SK-N-SH treated with all-trans-retinoic acid at 6 μM for 48 hours (cell line): ENCODE data around the gene INO80C.

Source experiments
- ATAC-seq: fragments of 200-7000 bp; cut with Tn5 transposase; 3 replicates; pipeline ENCODE4 v1.9.1; 2020; ENCODE audit warnings: mild to moderate bottlenecking, moderate library complexity
- ARNTL ChIP-seq: fragments of 450-650 bp; formaldehyde crosslinking; IDR thresholded peaks from 2 replicates; pipeline ENCODE4 v1.5.0; 2020; ENCODE audit warnings: low read depth, mild to moderate bottlenecking, moderate library complexity, borderline replicate concordance
- BACH2 ChIP-seq: fragments of 250-450 bp; sonication (Bioruptor Pico); IDR thresholded peaks from 2 replicates; pipeline ENCODE4 v1.9.0; 2021; ENCODE audit warnings: mild to moderate bottlenecking, borderline replicate concordance
- CSDC2 ChIP-seq: fragments of 250-450 bp; sonication (Bioruptor Pico); IDR thresholded peaks from 2 replicates; pipeline ENCODE4 v1.5.0; 2020; ENCODE audit warnings: mild to moderate bottlenecking, moderate library complexity
- ESRRG ChIP-seq: fragments of 250-450 bp; sonication (Bioruptor Pico); IDR thresholded peaks from 2 replicates; pipeline ENCODE4 v1.6.1; 2021; ENCODE audit warnings: mild to moderate bottlenecking
- GLIS3 ChIP-seq: fragments of 250-450 bp; sonication (Bioruptor Pico); IDR thresholded peaks from 2 replicates; pipeline ENCODE4 v1.5.0; 2020; ENCODE audit warnings: mild to moderate bottlenecking, moderate library complexity
- ISL1 ChIP-seq: fragments of 250-450 bp; sonication (Bioruptor Pico); IDR thresholded peaks from 2 replicates; pipeline ENCODE4 v2.1.2; 2022; ENCODE audit warnings: mild to moderate bottlenecking, moderate library complexity
- PPARA ChIP-seq: fragments of 250-450 bp; sonication (Bioruptor Pico); IDR thresholded peaks from 2 replicates; pipeline ENCODE4 v1.5.0; 2020; ENCODE audit warnings: mild to moderate bottlenecking, borderline replicate concordance
- RARB ChIP-seq: fragments of 250-450 bp; sonication (Bioruptor Pico); IDR thresholded peaks from 2 replicates; pipeline ENCODE4 v1.8.0; 2021; ENCODE audit warnings: mild to moderate bottlenecking, moderate library complexity
- SNAI2 ChIP-seq: fragments of 250-450 bp; sonication (Bioruptor Pico); IDR thresholded peaks from 2 replicates; pipeline ENCODE4 v1.5.0; 2020; ENCODE audit warnings: mild to moderate bottlenecking, moderate library complexity
- TCF4 ChIP-seq: fragments of 250-450 bp; sonication (Bioruptor Pico); IDR thresholded peaks from 2 replicates; pipeline ENCODE4 v1.8.0; 2021; ENCODE audit warnings: mild to moderate bottlenecking, moderate library complexity, borderline replicate concordance
- ZC3H10 ChIP-seq: fragments of 250-450 bp; sonication (Bioruptor Pico); IDR thresholded peaks from 2 replicates; pipeline ENCODE4 v1.5.1; 2021; ENCODE audit warnings: mild to moderate bottlenecking, moderate library complexity
- ZFP3 ChIP-seq: fragments of 250-450 bp; sonication (Bioruptor Pico); IDR thresholded peaks from 2 replicates; pipeline ENCODE4 v1.5.0; 2020; ENCODE audit warnings: mild to moderate bottlenecking, moderate library complexity
- ZFP30 ChIP-seq: fragments of 450-650 bp; formaldehyde crosslinking; IDR thresholded peaks from 2 replicates; pipeline ENCODE4 v1.5.0; 2022; ENCODE audit warnings: mild to moderate bottlenecking, moderate library complexity
- ZNF565 ChIP-seq: fragments of 450-650 bp; formaldehyde crosslinking; conservative IDR thresholded peaks from 2 replicates; pipeline ENCODE4 v1.5.0; 2020; ENCODE audit warnings: low read depth, mild to moderate bottlenecking, moderate library complexity
- TF ChIP-seq, protein P1 (sequence below): fragments of 250-450 bp; sonication (Bioruptor Pico); IDR thresholded peaks from 2 replicates; pipeline ENCODE4 v1.5.0; 2020; ENCODE audit warnings: mild to moderate bottlenecking, moderate library complexity
- TF ChIP-seq, protein P2 (sequence below): fragments of 250-450 bp; sonication (Bioruptor Pico); IDR thresholded peaks from 2 replicates; pipeline ENCODE4 v1.8.0; 2021; ENCODE audit warnings: low read depth, mild to moderate bottlenecking, moderate library complexity, borderline replicate concordance
- TF ChIP-seq, protein P3 (sequence below): fragments of 250-450 bp; sonication (Bioruptor Pico); IDR thresholded peaks from 2 replicates; pipeline ENCODE4 v1.5.1; 2021; ENCODE audit warnings: mild to moderate bottlenecking, moderate library complexity
- TF ChIP-seq, protein P4 (sequence below): fragments of 250-450 bp; sonication (Bioruptor Pico); IDR thresholded peaks from 2 replicates; pipeline ENCODE4 v1.5.1; 2020; ENCODE audit warnings: low read depth, mild to moderate bottlenecking, moderate library complexity
- TF ChIP-seq, protein P5 (sequence below): fragments of 250-450 bp; sonication (Bioruptor Pico); IDR thresholded peaks from 2 replicates; pipeline ENCODE4 v1.8.0; 2020; ENCODE audit warnings: mild to moderate bottlenecking, moderate library complexity, borderline replicate concordance

INO80C gene

DNA sequence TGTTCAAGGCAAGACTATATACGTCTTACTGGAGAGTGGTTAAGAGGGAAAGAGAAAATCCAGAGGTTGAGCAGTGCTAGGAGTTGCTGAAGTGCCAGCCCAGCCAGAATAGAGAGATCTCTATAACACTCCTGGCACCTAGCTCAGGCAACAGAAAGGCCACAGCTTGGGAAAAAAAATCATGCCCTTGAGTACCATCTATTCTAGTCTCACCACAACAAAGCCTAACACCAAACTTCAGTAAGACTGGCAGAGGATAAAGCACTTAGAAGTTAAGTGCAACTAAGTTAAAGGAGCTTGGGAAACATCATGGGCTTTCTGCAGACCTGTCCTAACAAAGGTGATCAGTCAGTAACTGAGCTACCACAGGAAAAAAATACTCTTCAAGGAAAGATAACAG, 24.2 kb downstream of the INO80C start (continued):
- TF ChIP-seq, protein P1, sequence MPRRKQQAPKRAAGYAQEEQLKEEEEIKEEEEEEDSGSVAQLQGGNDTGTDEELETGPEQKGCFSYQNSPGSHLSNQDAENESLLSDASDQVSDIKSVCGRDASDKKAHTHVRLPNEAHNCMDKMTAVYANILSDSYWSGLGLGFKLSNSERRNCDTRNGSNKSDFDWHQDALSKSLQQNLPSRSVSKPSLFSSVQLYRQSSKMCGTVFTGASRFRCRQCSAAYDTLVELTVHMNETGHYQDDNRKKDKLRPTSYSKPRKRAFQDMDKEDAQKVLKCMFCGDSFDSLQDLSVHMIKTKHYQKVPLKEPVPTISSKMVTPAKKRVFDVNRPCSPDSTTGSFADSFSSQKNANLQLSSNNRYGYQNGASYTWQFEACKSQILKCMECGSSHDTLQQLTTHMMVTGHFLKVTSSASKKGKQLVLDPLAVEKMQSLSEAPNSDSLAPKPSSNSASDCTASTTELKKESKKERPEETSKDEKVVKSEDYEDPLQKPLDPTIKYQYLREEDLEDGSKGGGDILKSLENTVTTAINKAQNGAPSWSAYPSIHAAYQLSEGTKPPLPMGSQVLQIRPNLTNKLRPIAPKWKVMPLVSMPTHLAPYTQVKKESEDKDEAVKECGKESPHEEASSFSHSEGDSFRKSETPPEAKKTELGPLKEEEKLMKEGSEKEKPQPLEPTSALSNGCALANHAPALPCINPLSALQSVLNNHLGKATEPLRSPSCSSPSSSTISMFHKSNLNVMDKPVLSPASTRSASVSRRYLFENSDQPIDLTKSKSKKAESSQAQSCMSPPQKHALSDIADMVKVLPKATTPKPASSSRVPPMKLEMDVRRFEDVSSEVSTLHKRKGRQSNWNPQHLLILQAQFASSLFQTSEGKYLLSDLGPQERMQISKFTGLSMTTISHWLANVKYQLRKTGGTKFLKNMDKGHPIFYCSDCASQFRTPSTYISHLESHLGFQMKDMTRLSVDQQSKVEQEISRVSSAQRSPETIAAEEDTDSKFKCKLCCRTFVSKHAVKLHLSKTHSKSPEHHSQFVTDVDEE (CRISPR knock-in tag): no peak
- no peak for TF ChIP-seq GLIS3 (CRISPR knock-in tag)

DNA sequence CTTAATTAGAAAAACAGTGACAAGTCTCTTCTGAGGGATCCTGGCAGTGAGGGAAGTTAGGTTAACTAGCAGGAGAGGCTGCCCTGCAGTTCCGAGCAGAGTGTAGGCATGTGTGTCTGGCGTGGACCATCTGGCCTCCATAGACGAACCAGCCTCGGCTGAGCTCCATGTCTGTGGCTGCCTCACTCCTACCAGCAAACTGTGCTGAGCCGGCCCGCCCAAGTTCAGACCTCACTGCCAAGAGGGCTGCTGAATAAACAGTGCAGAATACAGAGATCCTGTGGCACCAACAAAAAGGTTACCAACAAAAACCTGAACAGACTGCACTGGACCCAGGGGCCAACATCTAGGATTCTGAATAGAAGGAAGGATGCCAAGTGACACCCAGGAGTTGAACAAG, 27.3 kb downstream of the INO80C start:
- TF ChIP-seq ZFP30 (CRISPR knock-in tag): no peak
- TF ChIP-seq ZC3H10: no peak
- TF ChIP-seq RARB (CRISPR knock-in tag): no peak
- no peak for TF ChIP-seq ESRRG (CRISPR knock-in tag)
- TF ChIP-seq ZNF565 (CRISPR knock-in tag): no peak
- no peak for TF ChIP-seq CSDC2
- TF ChIP-seq, protein P2, sequence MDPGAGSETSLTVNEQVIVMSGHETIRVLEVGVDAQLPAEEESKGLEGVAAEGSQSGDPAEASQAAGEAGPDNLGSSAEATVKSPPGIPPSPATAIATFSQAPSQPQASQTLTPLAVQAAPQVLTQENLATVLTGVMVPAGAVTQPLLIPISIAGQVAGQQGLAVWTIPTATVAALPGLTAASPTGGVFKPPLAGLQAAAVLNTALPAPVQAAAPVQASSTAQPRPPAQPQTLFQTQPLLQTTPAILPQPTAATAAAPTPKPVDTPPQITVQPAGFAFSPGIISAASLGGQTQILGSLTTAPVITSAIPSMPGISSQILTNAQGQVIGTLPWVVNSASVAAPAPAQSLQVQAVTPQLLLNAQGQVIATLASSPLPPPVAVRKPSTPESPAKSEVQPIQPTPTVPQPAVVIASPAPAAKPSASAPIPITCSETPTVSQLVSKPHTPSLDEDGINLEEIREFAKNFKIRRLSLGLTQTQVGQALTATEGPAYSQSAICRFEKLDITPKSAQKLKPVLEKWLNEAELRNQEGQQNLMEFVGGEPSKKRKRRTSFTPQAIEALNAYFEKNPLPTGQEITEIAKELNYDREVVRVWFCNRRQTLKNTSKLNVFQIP (CRISPR knock-in tag): no peak
- TF ChIP-seq, protein P3, sequence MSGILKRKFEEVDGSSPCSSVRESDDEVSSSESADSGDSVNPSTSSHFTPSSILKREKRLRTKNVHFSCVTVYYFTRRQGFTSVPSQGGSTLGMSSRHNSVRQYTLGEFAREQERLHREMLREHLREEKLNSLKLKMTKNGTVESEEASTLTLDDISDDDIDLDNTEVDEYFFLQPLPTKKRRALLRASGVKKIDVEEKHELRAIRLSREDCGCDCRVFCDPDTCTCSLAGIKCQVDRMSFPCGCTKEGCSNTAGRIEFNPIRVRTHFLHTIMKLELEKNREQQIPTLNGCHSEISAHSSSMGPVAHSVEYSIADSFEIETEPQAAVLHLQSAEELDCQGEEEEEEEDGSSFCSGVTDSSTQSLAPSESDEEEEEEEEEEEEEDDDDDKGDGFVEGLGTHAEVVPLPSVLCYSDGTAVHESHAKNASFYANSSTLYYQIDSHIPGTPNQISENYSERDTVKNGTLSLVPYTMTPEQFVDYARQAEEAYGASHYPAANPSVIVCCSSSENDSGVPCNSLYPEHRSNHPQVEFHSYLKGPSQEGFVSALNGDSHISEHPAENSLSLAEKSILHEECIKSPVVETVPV: no peak
- no peak for TF ChIP-seq PPARA
- no peak for TF ChIP-seq ISL1 (CRISPR knock-in tag)
- TF ChIP-seq GLIS3 (CRISPR knock-in tag): no peak
- no peak for TF ChIP-seq SNAI2
- TF ChIP-seq, protein P4, sequence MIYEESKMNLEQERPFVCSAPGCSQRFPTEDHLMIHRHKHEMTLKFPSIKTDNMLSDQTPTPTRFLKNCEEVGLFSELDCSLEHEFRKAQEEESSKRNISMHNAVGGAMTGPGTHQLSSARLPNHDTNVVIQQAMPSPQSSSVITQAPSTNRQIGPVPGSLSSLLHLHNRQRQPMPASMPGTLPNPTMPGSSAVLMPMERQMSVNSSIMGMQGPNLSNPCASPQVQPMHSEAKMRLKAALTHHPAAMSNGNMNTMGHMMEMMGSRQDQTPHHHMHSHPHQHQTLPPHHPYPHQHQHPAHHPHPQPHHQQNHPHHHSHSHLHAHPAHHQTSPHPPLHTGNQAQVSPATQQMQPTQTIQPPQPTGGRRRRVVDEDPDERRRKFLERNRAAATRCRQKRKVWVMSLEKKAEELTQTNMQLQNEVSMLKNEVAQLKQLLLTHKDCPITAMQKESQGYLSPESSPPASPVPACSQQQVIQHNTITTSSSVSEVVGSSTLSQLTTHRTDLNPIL (CRISPR knock-in tag): no peak
- no peak for ATAC-seq

DNA sequence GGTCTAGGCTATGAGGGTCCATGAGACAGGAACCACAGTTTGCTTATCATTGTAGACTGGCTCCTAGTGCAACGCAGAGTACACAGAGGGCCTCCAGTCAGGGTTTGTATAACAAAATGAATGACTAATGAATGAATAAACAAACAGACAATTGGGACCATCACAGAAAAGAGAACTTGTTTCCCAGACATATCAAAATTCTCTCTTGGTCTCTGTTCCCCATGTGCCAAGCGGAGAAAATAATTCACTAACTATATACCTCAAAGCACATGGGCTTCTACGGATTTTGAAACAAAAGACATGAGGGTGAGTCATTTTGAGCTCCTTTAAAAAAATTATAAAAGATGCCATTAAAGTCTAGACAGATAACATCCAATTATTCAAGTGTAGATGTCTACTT, 28.0 kb downstream of the INO80C start:
- TF ChIP-seq ISL1 (CRISPR knock-in tag) (no peak), ZNF565 (CRISPR knock-in tag) (no peak), ZFP3 (CRISPR knock-in tag) (no peak)
- no peak for ATAC-seq

DNA sequence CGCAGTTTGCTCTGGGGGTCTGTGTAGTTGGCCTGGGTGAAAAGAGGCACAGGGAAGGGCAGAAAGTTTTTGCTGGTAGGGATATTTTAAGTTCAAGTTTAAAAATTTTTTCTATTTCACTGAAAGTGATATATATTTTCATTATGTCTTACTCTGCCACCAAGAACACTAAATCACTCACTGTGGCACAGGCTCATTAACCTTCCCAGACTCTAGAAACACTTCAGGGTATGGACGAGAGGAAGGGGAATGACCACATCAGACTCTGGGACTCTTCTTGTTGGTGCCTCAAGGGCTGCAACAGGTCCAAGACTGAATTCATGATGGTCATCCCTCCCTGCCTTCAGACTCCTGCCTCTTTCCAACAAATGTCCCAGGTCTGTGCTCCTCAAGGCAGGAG, 29.0 kb downstream of the INO80C start:
- no peak for TF ChIP-seq TCF4 (CRISPR knock-in tag)
- TF ChIP-seq, protein P1 (CRISPR knock-in tag): no peak
- TF ChIP-seq ZNF565 (CRISPR knock-in tag): no peak
- no peak for TF ChIP-seq ZC3H10
- TF ChIP-seq, protein P5, sequence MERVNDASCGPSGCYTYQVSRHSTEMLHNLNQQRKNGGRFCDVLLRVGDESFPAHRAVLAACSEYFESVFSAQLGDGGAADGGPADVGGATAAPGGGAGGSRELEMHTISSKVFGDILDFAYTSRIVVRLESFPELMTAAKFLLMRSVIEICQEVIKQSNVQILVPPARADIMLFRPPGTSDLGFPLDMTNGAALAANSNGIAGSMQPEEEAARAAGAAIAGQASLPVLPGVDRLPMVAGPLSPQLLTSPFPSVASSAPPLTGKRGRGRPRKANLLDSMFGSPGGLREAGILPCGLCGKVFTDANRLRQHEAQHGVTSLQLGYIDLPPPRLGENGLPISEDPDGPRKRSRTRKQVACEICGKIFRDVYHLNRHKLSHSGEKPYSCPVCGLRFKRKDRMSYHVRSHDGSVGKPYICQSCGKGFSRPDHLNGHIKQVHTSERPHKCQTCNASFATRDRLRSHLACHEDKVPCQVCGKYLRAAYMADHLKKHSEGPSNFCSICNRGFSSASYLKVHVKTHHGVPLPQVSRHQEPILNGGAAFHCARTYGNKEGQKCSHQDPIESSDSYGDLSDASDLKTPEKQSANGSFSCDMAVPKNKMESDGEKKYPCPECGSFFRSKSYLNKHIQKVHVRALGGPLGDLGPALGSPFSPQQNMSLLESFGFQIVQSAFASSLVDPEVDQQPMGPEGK: no peak
- no peak for TF ChIP-seq BACH2 (CRISPR knock-in tag)
- TF ChIP-seq ARNTL: no peak
- no peak for ATAC-seq
